ENCODE data around the gene ACTR1A. TPM values are rescaled to one million over a fixed set of nuclear protein-coding genes. Genes with fewer than 3 reads are reported as not detected.

The ACTR1A gene
- total RNA-seq, 1 experiment from 2014 or later, result 82.1 TPM

- TF ChIP-seq CTCF (conservative IDR thresholded peaks at IDR 0.05), result no peak
- Histone ChIP-seq H3K27ac (ENCODE audit: insufficient read length, low read depth, low read length) (no peak overlapping the region), H2AFZ (ENCODE audit: low read length) (no peak overlapping the region), H3K56ac (ENCODE audit: insufficient read length, low read depth, low read length) (no peak overlapping the region), H3K23ac (ENCODE audit: insufficient read length, low read depth, low read length) (no peak overlapping the region), H3T11ph (ENCODE audit: low read length) (no peak overlapping the region), H2BK12ac (ENCODE audit: insufficient read length, low read depth, low read length) (no peak overlapping the region), H2AK5ac (ENCODE audit: insufficient read length, low read length) (no peak overlapping the region), H3K4ac (ENCODE audit: low read depth, low read length) (no peak overlapping the region), H3K27me3 (ENCODE audit: insufficient read depth, low read length) (0 out of 2 replicates have a peak, but pooled peaks cover 2% of the 10 kb centered on the region), H3K23me2 (ENCODE audit: insufficient read length, low read depth, low read length, poor library complexity, severe bottlenecking) (peaks cover 11% of the 10 kb centered on the region), H2BK20ac (ENCODE audit: low read depth, low read length, poor library complexity, severe bottlenecking) (no peak overlapping the region), H4K8ac (replicated peaks; ENCODE audit: insufficient read length, low read depth, low read length) (no peak overlapping the region), H3K14ac (ENCODE audit: insufficient read depth, low read length) (no peak overlapping the region), H4K91ac (ENCODE audit: insufficient read length, low read depth, low read length) (no peak overlapping the region), H3K79me2 (ENCODE audit: insufficient read depth, low read length) (peaks cover 3% of the 10 kb centered on the region; the same call in 1 of the 2 replicates), H4K5ac (ENCODE audit: insufficient read length, low read depth, low read length) (no peak overlapping the region), H3K9ac (ENCODE audit: extremely low read depth, insufficient read length, low read length) (no peak overlapping the region), H4K20me1 (ENCODE audit: control insufficient read depth, insufficient read depth, insufficient read length) (no peaks in the 10 kb centered on the region), H3K4me2 (ENCODE audit: insufficient read depth, insufficient read length, low read length) (no peak overlapping the region), H2BK120ac (ENCODE audit: low read depth, low read length, poor library complexity, severe bottlenecking) (no peak overlapping the region), H3K9me3 (ENCODE audit: control insufficient read depth, low read depth, low read length) (no peaks in the 10 kb centered on the region), H3K18ac (ENCODE audit: insufficient read length, low read depth, low read length) (no peak overlapping the region), H2BK5ac (ENCODE audit: insufficient read length, low read length) (no peak overlapping the region), H3K4me1 (ENCODE audit: insufficient read depth, low read length) (peaks cover 7% of the 10 kb centered on the region; the same call in 1 of the 2 replicates), H3K79me1 (ENCODE audit: insufficient read depth, low read depth, low read length, poor library complexity, severe bottlenecking) (peaks cover 3% of the 10 kb centered on the region), H2BK15ac (ENCODE audit: low read depth, low read length) (no peak overlapping the region)
- Mint-ChIP-seq H3K27ac (peak overlapping the region in 1 of 3 experiments; percentile 75; a peak in 1 of 7 replicates), H3K27me3 (ENCODE audit: low read depth) (no peaks in the 10 kb centered on the region; the same call in 1 of the 2 replicates), H3K4me1 (peaks cover 47 to 58% of the 10 kb centered on the region in 2 experiments), H3K36me3 (ENCODE audit: insufficient read depth in 1 of 3, low read depth in 3 of 3) (peaks cover 6 to 22% (median 7%) of the 10 kb centered on the region in 3 experiments), H3K9me3 (no peaks in the 10 kb centered on the region; a peak in 2 of 5 replicates), H3K4me3 (peak overlapping the region; percentile 14 to 31; a peak in 1 of 5 replicates)
- WGBS (ENCODE audit: extremely low coverage, insufficient read length, low lambda C conversion rate), result no CpG with 5 or more reads among the region's 3 CpGs
- no peak for DNase-seq
Measured at GRCh38 chr10:102452672-102453340, 49.7 kb downstream of the ACTR1A start.

Data from H9 (cell line).